Measurements from ENCODE around the gene RAI1.

The RAI1 gene

GRCh38 chr17:17710355-17710727 is 29.1 kb downstream of the RAI1 start:
- Histone ChIP-seq H3K9me3 (ENCODE audit: control insufficient read depth, insufficient read depth, low read depth, low read length) (no peaks in the 10 kb centered on the region), H3K27ac (ENCODE audit: extremely low read depth, low read depth, low read length) (no peak overlapping the region), H3K4me1 (ENCODE audit: control insufficient read depth, insufficient read depth, low read length) (peaks cover 32% of the 10 kb centered on the region), H3K36me3 (ENCODE audit: control insufficient read depth in 2 of 2, insufficient read depth in 1 of 2, low read length in 2 of 2) (peaks cover 0 to under 1% of the 10 kb centered on the region in 2 experiments; a peak in 1 of 3 replicates), H3K4me3 (ENCODE audit: low read depth, low read length) (no peak overlapping the region)
- TF ChIP-seq ZNF664 (tag by site-specific recombination; IDR thresholded peaks at IDR 0.05) (no peak), AEBP2 (tag by site-specific recombination; IDR thresholded peaks at IDR 0.05; ENCODE audit: borderline replicate concordance) (no peak), KLF10 (tag by site-specific recombination; IDR thresholded peaks at IDR 0.05) (no peak), ZBTB17 (tag by site-specific recombination; IDR thresholded peaks at IDR 0.05) (no peak), ZNF561 (tag by site-specific recombination; IDR thresholded peaks at IDR 0.05; ENCODE audit: borderline replicate concordance) (no peak), ZFP41 (tag by site-specific recombination; IDR thresholded peaks at IDR 0.05; ENCODE audit: borderline replicate concordance) (no peak), ZNF548 (tag by site-specific recombination; IDR thresholded peaks at IDR 0.05) (no peak), KLF7 (tag by site-specific recombination; IDR thresholded peaks at IDR 0.05; ENCODE audit: borderline replicate concordance) (no peak), ZNF362 (tag by site-specific recombination; IDR thresholded peaks at IDR 0.05) (no peak), ZNF433 (tag by site-specific recombination; IDR thresholded peaks at IDR 0.05; ENCODE audit: low read depth) (no peak), PRDM6 (tag by site-specific recombination; IDR thresholded peaks at IDR 0.05) (no peak), ZNF221 (tag by site-specific recombination; IDR thresholded peaks at IDR 0.05; ENCODE audit: borderline replicate concordance) (no peak), ZNF2 (tag by site-specific recombination; IDR thresholded peaks at IDR 0.05) (no peak), KLF8 (tag by site-specific recombination; IDR thresholded peaks at IDR 0.05) (no peak), ZNF274 (IDR thresholded peaks at IDR 0.05; ENCODE audit: low read length) (no peak), ZNF274 (tag by site-specific recombination; IDR thresholded peaks at IDR 0.05; ENCODE audit: borderline replicate concordance) (no peak), HOXD13 (CRISPR knock-in tag; IDR thresholded peaks at IDR 0.05; ENCODE audit: borderline replicate concordance) (no peak), ZNF692 (tag by site-specific recombination; IDR thresholded peaks at IDR 0.05) (no peak), KLF9 (tag by site-specific recombination; IDR thresholded peaks at IDR 0.05; ENCODE audit: low read depth) (no peak)
- ChIA-PET CTCF (interaction anchor here (0.6 kb wide), 1 partner anchor 340 kb away, joined by 3 read pairs; no protein-coding TSS in a partner anchor), POLR2A (no interaction called here)

All from HEK293 (cell line).